Progenitor cell of endocrine pancreas (in vitro differentiated cells): Measurements from ENCODE around the gene CNPY3. TPM values are rescaled to one million over a fixed set of nuclear protein-coding genes. Genes with fewer than 3 reads are reported as not detected.

Source experiments
- DNase-seq: peaks from one replicate; pipeline ENCODE4 v3.0.0; 2021; ENCODE audit warnings: low spot score; ENCODE audit not compliant: unreplicated experiment
- H3K27ac Mint-ChIP-seq: 2 replicates; pipeline ENCODE4 v1.8.0; 2021; ENCODE audit warnings: mild to moderate bottlenecking, moderate library complexity, mixed read lengths
- H3K27me3 Mint-ChIP-seq: 2 replicates; pipeline ENCODE4 v1.8.0; 2021; ENCODE audit warnings: mixed read lengths
- H3K36me3 Mint-ChIP-seq: 2 replicates; pipeline ENCODE4 v1.8.0; 2022; ENCODE audit warnings: mixed read lengths; ENCODE audit not compliant: insufficient read depth
- H3K4me1 Mint-ChIP-seq: 2 replicates; pipeline ENCODE4 v1.8.0; 2021; ENCODE audit warnings: low read depth, mixed read lengths
- H3K4me3 Mint-ChIP-seq: 2 replicates; pipeline ENCODE4 v1.8.0; 2021; ENCODE audit warnings: low read depth, mild to moderate bottlenecking, moderate library complexity, mixed read lengths
- H3K9me3 Mint-ChIP-seq: 2 replicates; pipeline ENCODE4 v1.8.0; 2021; ENCODE audit warnings: low read depth, mixed read lengths
- total RNA-seq: library from RNA; stranded (reverse); gene quantifications from 2 replicates; pipeline ENCODE4 v1.2.1, GENCODE V29; 2021
- TF ChIP-seq, protein P1 (sequence below): fragments of 200-600 bp; sonication (generic); IDR thresholded peaks from one replicate; pipeline ENCODE4 v1.5.0; 2021; ENCODE audit warnings: antibody characterized with exemption, mild to moderate bottlenecking; ENCODE audit not compliant: unreplicated experiment

The CNPY3 gene
- total RNA-seq, 1 donor from 2014 or later: 64.1 TPM

GRCh38 chr6:42969934-42970333 is 40.7 kb downstream of the CNPY3 start:
- no peak overlapping the region for H3K27ac Mint-ChIP-seq

GRCh38 chr6:42970871-42971612 is 41.8 kb downstream of the CNPY3 start:
- no peak overlapping the region for H3K27ac Mint-ChIP-seq
- no peaks in the 10 kb centered on the region for H3K4me1 Mint-ChIP-seq
- no peak overlapping the region for H3K4me3 Mint-ChIP-seq
- no peaks in the 10 kb centered on the region for H3K27me3 Mint-ChIP-seq
- no peaks in the 10 kb centered on the region for H3K9me3 Mint-ChIP-seq
- H3K36me3 Mint-ChIP-seq: peaks cover 4% of the 10 kb centered on the region
- TF ChIP-seq, protein P1, sequence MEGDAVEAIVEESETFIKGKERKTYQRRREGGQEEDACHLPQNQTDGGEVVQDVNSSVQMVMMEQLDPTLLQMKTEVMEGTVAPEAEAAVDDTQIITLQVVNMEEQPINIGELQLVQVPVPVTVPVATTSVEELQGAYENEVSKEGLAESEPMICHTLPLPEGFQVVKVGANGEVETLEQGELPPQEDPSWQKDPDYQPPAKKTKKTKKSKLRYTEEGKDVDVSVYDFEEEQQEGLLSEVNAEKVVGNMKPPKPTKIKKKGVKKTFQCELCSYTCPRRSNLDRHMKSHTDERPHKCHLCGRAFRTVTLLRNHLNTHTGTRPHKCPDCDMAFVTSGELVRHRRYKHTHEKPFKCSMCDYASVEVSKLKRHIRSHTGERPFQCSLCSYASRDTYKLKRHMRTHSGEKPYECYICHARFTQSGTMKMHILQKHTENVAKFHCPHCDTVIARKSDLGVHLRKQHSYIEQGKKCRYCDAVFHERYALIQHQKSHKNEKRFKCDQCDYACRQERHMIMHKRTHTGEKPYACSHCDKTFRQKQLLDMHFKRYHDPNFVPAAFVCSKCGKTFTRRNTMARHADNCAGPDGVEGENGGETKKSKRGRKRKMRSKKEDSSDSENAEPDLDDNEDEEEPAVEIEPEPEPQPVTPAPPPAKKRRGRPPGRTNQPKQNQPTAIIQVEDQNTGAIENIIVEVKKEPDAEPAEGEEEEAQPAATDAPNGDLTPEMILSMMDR: no peak
- no peak for DNase-seq

More at GRCh38 chr6:42969934-42970333, 40.7 kb downstream of the CNPY3 start:
- H3K36me3 Mint-ChIP-seq: peaks cover 4% of the 10 kb centered on the region
- H3K9me3 Mint-ChIP-seq: no peaks in the 10 kb centered on the region
- TF ChIP-seq, protein P1: no peak
- no peaks in the 10 kb centered on the region for H3K27me3 Mint-ChIP-seq
- H3K4me3 Mint-ChIP-seq: no peak overlapping the region
- DNase-seq: no peak
- no peaks in the 10 kb centered on the region for H3K4me1 Mint-ChIP-seq

DNA sequence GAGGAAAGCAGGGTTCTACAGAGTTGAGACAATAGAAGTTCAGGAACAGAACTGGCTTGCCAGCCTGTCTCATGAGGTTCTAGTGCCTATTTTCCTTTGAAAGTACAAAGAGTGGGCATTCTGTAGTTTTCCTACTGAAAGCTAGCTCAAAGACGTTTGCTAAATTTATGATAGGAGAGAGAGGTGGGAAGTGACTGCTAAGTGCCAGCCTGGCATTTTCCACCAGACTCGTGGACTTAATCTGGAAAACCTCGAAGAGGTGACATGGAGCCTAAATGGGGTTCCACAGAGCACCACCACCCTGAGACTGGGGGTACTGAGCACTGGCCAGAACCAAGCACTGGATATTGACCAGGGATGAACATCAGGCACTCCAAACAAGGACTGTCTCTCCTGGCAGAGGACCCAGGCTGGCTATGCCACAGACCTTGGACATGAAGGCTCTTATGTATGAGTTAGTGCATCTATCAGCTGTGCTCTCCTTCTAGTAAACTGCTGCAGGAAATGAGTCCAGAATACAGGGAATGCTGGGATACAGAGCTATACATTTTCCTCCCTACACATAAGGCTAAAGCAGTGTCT is 42.6 kb downstream of the CNPY3 start:
- no peaks in the 10 kb centered on the region for H3K9me3 Mint-ChIP-seq
- TF ChIP-seq, protein P1: no peak
- H3K27me3 Mint-ChIP-seq: no peaks in the 10 kb centered on the region
- H3K4me3 Mint-ChIP-seq: no peak overlapping the region
- H3K36me3 Mint-ChIP-seq: peaks cover 6% of the 10 kb centered on the region
- DNase-seq: no peak
- peaks cover under 1% of the 10 kb centered on the region for H3K4me1 Mint-ChIP-seq
- H3K27ac Mint-ChIP-seq: no peak overlapping the region

- no peak for DNase-seq
- H3K36me3 Mint-ChIP-seq: peaks cover 5% of the 10 kb centered on the region
- no peaks in the 10 kb centered on the region for H3K9me3 Mint-ChIP-seq
- peaks cover 6% of the 10 kb centered on the region for H3K4me1 Mint-ChIP-seq
- no peaks in the 10 kb centered on the region for H3K27me3 Mint-ChIP-seq
- no peak overlapping the region for H3K27ac Mint-ChIP-seq
- TF ChIP-seq, protein P1: no peak
- H3K4me3 Mint-ChIP-seq: no peak overlapping the region
Observed at GRCh38 chr6:42973926-42974325, 44.6 kb downstream of the CNPY3 start.

DNA sequence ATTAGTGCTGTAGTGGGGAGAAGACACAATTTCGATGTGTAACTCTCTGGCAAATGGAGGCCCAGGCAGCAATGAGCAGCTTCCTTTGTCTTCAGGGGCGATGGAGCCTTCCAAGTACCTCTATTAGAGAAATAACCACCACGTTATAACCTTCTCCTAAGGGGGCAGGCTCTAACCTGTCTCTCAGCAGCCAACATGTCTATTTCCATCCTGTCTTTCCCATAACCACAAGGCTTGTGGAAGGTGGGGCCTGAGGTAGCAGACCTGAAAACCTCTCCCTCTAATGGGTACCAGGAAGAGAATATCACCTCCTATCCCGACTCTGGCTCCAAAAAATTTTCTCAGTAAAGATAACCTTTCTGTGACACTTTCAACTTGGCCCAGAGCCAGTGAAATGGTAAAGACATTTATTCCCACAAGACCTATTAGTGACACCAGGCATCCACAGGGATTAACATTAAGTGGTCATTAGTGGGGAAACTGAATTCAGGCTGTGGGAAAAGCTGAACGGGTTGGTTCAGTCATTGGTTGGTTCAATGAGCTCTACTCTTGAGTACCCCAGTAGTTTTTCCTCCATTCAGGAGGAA is 45.7 kb downstream of the CNPY3 start:
- Mint-ChIP-seq H3K36me3 (peaks cover 4% of the 10 kb centered on the region), H3K4me3 (no peak overlapping the region), H3K27ac (no peak overlapping the region), H3K27me3 (no peaks in the 10 kb centered on the region), H3K4me1 (peaks cover 15% of the 10 kb centered on the region), H3K9me3 (no peaks in the 10 kb centered on the region)
- DNase-seq: no peak
- TF ChIP-seq, protein P1: no peak
